GM12891 (cell line): ENCODE results near the gene IQCE.

Source experiments
- PAX5 ChIP-seq: IDR thresholded peaks from 2 replicates; pipeline ENCODE4 v1.6.1; 2011; ENCODE audit warnings: low read length, moderate library complexity, mild to moderate bottlenecking; ENCODE audit not compliant: insufficient read depth, severe bottlenecking
- POLR2A ChIP-seq: IDR thresholded peaks from 2 replicates; pipeline ENCODE4 v1.6.1; 2011; ENCODE audit warnings: low read depth, low read length, control low read depth
- TAF1 ChIP-seq: IDR thresholded peaks from 2 replicates; pipeline ENCODE4 v1.6.1; 2011; ENCODE audit warnings: low read depth, low read length, control low read depth

DNA sequence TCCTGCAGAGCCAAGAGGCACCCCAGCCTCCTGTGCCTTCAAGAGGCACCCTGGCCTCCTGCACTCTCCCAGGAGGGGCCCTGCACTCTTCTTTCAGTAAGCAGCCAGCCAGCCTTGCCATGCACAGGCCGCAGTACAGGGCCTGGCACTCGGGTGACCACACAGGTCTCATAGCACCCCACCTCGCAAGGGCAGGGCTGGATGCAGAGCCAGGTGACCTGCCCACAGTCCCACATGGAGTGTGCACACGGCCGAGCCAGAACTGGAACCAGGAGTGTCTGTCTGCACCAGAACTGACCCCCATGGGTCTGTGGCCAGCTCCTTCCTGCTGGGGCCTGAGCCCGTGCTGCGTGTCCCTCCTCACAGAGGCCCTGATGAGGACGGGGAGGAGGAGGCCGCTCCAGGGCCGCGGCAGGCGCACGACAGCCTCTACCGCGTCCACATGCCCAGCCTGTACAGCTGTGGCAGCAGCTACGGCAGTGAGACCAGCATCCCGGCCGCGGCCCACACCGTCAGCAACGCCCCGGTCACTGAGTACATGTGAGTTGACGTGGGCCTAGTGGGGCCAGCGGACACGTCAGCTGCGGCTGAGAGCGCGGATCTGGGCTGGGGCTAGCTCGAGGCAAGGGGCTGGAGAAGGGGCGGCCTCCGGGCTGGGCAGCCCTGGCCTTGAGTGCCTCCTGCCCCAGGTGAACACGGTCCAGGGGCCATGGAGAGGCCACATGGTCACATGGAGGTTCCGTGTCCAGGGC, 99.3 kb downstream of the IQCE start:
- TF ChIP-seq POLR2A = no peak
- no peak for TF ChIP-seq TAF1
- no peak for TF ChIP-seq PAX5
